ENCODE data around the gene CTTNBP2.

CTTNBP2 gene

GRCh38 chr7:117782761-117783160 is 90.5 kb downstream of the CTTNBP2 start:
- DNase-seq (ENCODE audit: low read depth) = no peak

- DNase-seq (ENCODE audit: low read depth) = no peak
Measured at GRCh38 chr7:117781707-117782106, 91.5 kb downstream of the CTTNBP2 start.

- DNase-seq (ENCODE audit: low read depth) = no peak
Measured at GRCh38 chr7:117780832-117781231, 92.4 kb downstream of the CTTNBP2 start.

- no peak for DNase-seq (ENCODE audit: low read depth)
Measured at GRCh38 chr7:117777335-117778142, 95.7 kb downstream of the CTTNBP2 start.

- no peak for DNase-seq (ENCODE audit: low read depth)
Measured at GRCh38 chr7:117776224-117776623, 97.0 kb downstream of the CTTNBP2 start.

GRCh38 chr7:117775801-117776200 is 97.4 kb downstream of the CTTNBP2 start:
- DNase-seq (ENCODE audit: low read depth) = no peak

- no peak for DNase-seq (ENCODE audit: low read depth)
Measured at GRCh38 chr7:117774943-117775342, 98.3 kb downstream of the CTTNBP2 start.

- no peak for DNase-seq (ENCODE audit: low read depth)
Measured at GRCh38 chr7:117772421-117772820, 100.8 kb downstream of the CTTNBP2 start.

GRCh38 chr7:117771756-117772155 is 101.5 kb downstream of the CTTNBP2 start:
- DNase-seq (ENCODE audit: low read depth) = no peak

- no peak for DNase-seq (ENCODE audit: low read depth)
Measured at GRCh38 chr7:117769085-117769484, 104.2 kb downstream of the CTTNBP2 start.

GRCh38 chr7:117767951-117768350 is 105.3 kb downstream of the CTTNBP2 start:
- no peak for DNase-seq (ENCODE audit: low read depth)

- no peak for DNase-seq (ENCODE audit: low read depth)
Measured at GRCh38 chr7:117766913-117767312, 106.3 kb downstream of the CTTNBP2 start.

GRCh38 chr7:117764031-117764430 is 109.2 kb downstream of the CTTNBP2 start:
- no peak for DNase-seq (ENCODE audit: low read depth)

- no peak for DNase-seq (ENCODE audit: low read depth)
Measured at GRCh38 chr7:117762055-117762454, 111.2 kb downstream of the CTTNBP2 start.

- no peak for DNase-seq (ENCODE audit: low read depth)
Measured at GRCh38 chr7:117759950-117760640, 113.1 kb downstream of the CTTNBP2 start.

GRCh38 chr7:117757440-117757839 is 115.8 kb downstream of the CTTNBP2 start:
- no peak for DNase-seq (ENCODE audit: low read depth)

GRCh38 chr7:117756586-117757085 is 116.6 kb downstream of the CTTNBP2 start:
- no peak for DNase-seq (ENCODE audit: low read depth)

- DNase-seq (ENCODE audit: low read depth) = no peak
Measured at GRCh38 chr7:117755136-117755535, 118.1 kb downstream of the CTTNBP2 start.

GRCh38 chr7:117751775-117752174 is 121.5 kb downstream of the CTTNBP2 start:
- DNase-seq (ENCODE audit: low read depth) = no peak

- no peak for DNase-seq (ENCODE audit: low read depth)
Measured at GRCh38 chr7:117750612-117751563, 122.4 kb downstream of the CTTNBP2 start.

- DNase-seq (ENCODE audit: low read depth) = no peak
Measured at GRCh38 chr7:117741962-117742361, 131.3 kb downstream of the CTTNBP2 start.

GRCh38 chr7:117739085-117739484 is 134.2 kb downstream of the CTTNBP2 start:
- no peak for DNase-seq (ENCODE audit: low read depth)
